Keratinocyte (primary cell): ENCODE measurements around the gene LARGE1.

Experiments
- CTCF ChIP-seq, 3 experiments: IDR thresholded peaks in 1 of 3; conservative IDR thresholded peaks in 1 of 3; optimal IDR thresholded peaks in 1 of 3; 2 replicates in 2 of 3; 3 replicates in 1 of 3; pipeline versions ENCODE3 to v1.5.1; 2011; ENCODE audit warnings: low read length in 3 of 3, mild to moderate bottlenecking in 3 of 3, moderate library complexity in 2 of 3, control low read depth in 1 of 3, inconsistent platforms in 1 of 3; ENCODE audit not compliant: insufficient read depth in 2 of 3; ENCODE audit errors: extremely low read depth in 1 of 3
- EZH2 ChIP-seq: IDR thresholded peaks from one replicate; pipeline ENCODE4 v1.6.1; 2012; ENCODE audit warnings: inconsistent platforms, mild to moderate bottlenecking, low read length, moderate library complexity

DNA sequence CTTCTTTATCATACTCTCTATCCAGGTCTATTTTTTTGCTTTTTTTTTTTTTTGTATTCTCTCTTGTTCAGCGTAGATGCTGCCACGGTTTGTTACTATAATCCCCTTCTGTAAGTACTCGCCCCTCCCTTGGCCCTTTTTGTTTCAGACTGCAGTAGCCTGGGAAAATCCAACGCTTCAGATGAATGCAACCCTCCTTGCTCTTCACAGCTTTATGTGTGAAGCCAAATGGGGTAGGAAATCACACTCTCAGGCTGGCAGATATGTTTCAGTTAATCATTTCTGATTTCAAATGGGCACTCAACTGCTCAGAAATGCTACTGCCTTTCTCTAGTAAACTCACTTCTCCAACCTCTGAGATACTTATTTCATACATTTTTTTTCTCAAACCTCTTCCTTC, 149.1 kb downstream of the LARGE1 start:
- TF ChIP-seq CTCF (optimal IDR thresholded peaks at IDR 0.05 in 1 of 3, IDR thresholded peaks at IDR 0.05 in 1 of 3, conservative IDR thresholded peaks at IDR 0.05 in 1 of 3; ENCODE audit: extremely low read depth in 1 of 3, insufficient read depth in 2 of 3, low read length in 3 of 3) (no peak), EZH2 (no peak)
